SK-N-MC (cell line): ENCODE results near the gene MRPL42.

Source experiments
- EZH2 ChIP-seq: fragments of 200-600 bp; sonication (generic); IDR thresholded peaks from one replicate; pipeline ENCODE4 v1.6.1; 2017; ENCODE audit warnings: antibody characterized with exemption
- FOXP2 ChIP-seq: optimal IDR thresholded peaks from 2 replicates; pipeline ENCODE3; 2011; ENCODE audit warnings: mild to moderate bottlenecking, moderate library complexity; ENCODE audit not compliant: insufficient read depth; ENCODE audit errors: extremely low read length, control extremely low read depth
- POLR2AphosphoS5 ChIP-seq: IDR thresholded peaks from 2 replicates; pipeline ENCODE4 v1.6.1; 2012; ENCODE audit warnings: mild to moderate bottlenecking, low read depth, low read length, borderline replicate concordance

DNA sequence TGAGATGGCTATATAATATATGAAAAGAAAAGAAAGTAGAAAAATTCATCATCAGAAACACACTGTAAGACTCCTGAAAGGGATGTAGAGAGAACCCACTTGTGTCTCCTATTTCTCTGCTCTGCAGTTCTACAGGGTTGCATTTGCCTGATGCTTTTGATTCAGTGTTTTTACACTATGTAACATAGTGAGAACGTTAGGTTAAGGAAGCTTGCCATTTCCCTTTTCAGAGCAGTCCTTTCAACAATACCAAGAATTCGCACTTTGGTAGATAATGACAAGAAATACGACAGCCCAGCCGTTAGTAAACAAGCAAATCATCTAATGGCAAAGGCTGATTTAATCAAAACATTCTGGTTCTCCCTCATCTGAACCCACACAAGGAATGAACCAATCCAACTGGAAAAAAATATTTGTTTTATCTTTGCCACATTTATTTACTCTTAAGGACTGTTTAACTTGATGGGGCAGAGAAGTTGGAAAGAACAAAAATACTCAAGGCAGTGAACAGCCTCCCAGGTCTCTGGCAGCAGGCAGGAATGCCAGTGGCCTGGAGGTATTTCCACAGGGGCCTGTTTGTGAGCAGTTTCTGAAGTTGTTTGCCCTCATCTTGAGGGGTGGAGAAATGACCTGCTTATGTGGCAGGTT is 74.4 kb downstream of the MRPL42 start:
- TF ChIP-seq EZH2 (no peak), POLR2AphosphoS5 (no peak), FOXP2 (no peak)
